Peyer's patch (tissue), 4 donors: ENCODE data around the gene FMN1. TPM values are rescaled to one million over a fixed set of nuclear protein-coding genes. Genes with fewer than 3 reads are reported as not detected.

Experiments
- DNase-seq, 3 donors: peaks; one replicate each; pipeline ENCODE4 v3.0.0-alpha.2; 2017 to 2019
- H3K27ac ChIP-seq, 4 donors: fragments of 200-600 bp; sonication (generic); one replicate each; pipeline ENCODE4 v1.5.1; 2016 to 2019
- H3K27me3 ChIP-seq, 2 donors: fragments of 200-600 bp; sonication (generic); one replicate each; pipeline ENCODE4 v1.5.1; 2019
- H3K36me3 ChIP-seq, 3 donors: fragments of 200-600 bp; sonication (generic); one replicate each; pipeline ENCODE4 v1.5.1; 2016 to 2019
- H3K4me1 ChIP-seq, 4 donors: fragments of 200-600 bp; sonication (generic); one replicate each; pipeline ENCODE4 v1.5.1; 2016 to 2019
- H3K4me3 ChIP-seq, 4 donors: fragments of 200-600 bp; sonication (generic); 1 replicate in 3 of 4; 2 replicates in 1 of 4; pipeline ENCODE4 v1.5.1; 2016 to 2019; ENCODE audit warnings: mild to moderate bottlenecking in 1 of 4
- H3K9me3 ChIP-seq, 4 donors: fragments of 200-600 bp; sonication (generic); one replicate each; pipeline ENCODE4 v1.5.1; 2016 to 2019; ENCODE audit warnings: mild to moderate bottlenecking in 1 of 4
- POLR2A ChIP-seq, 2 donors: fragments of 450-650 bp; IDR thresholded peaks; one replicate each; pipeline ENCODE4 v1.5.1; 2017; ENCODE audit warnings: antibody characterized with exemption in 2 of 2, mild to moderate bottlenecking in 2 of 2, moderate library complexity in 2 of 2
- total RNA-seq, 4 donors: library from RNA; depleted of rRNA; stranded (reverse); fragments of >200 nt; gene quantifications; one replicate each; pipeline ENCODE4 v1.1.0, GENCODE V29; 2016
- TF ChIP-seq, protein P1 (sequence below), 6 experiments: fragments of 450-650 bp in 4 of 6; fragments of 200-600 bp in 2 of 6; sonication (generic) in 1 of 6; IDR thresholded peaks; one replicate each; pipeline ENCODE4 v1.5.1; 2017 to 2019; ENCODE audit warnings: antibody characterized with exemption in 6 of 6, mild to moderate bottlenecking in 3 of 6, moderate library complexity in 1 of 6

The FMN1 gene
- total RNA-seq, 4 donors from 2014 or later: 15.4 to 57.8 (median 29.1) TPM

DNA sequence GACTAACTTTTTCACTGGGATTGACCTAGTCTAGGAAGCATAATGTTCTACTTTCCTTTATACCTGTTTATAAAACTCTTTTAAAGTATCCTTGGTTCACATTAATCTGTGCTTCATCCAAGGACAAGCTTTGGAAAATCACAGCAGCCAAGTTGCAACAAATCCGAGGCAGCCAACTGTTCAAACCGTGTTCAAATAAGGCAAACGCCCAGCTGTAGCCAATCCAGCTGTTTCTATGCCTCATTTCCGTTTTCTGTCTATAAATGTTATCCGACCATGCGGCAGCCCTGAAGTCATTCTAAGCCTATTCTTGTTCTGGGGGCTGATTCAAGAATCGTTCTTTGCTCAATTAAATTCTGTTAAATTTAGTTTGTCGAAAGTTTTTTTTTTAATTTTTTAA is 78.3 kb downstream of the FMN1 start:
- no peak overlapping the region for H3K4me3 ChIP-seq
- no peaks in the 10 kb centered on the region for H3K27me3 ChIP-seq
- H3K36me3 ChIP-seq: no peaks in the 10 kb centered on the region
- H3K4me1 ChIP-seq: no peaks in the 10 kb centered on the region
- TF ChIP-seq POLR2A (IDR thresholded peaks at IDR 0.05): no peak
- TF ChIP-seq, protein P1, sequence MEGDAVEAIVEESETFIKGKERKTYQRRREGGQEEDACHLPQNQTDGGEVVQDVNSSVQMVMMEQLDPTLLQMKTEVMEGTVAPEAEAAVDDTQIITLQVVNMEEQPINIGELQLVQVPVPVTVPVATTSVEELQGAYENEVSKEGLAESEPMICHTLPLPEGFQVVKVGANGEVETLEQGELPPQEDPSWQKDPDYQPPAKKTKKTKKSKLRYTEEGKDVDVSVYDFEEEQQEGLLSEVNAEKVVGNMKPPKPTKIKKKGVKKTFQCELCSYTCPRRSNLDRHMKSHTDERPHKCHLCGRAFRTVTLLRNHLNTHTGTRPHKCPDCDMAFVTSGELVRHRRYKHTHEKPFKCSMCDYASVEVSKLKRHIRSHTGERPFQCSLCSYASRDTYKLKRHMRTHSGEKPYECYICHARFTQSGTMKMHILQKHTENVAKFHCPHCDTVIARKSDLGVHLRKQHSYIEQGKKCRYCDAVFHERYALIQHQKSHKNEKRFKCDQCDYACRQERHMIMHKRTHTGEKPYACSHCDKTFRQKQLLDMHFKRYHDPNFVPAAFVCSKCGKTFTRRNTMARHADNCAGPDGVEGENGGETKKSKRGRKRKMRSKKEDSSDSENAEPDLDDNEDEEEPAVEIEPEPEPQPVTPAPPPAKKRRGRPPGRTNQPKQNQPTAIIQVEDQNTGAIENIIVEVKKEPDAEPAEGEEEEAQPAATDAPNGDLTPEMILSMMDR (IDR thresholded peaks at IDR 0.05): no peak
- H3K9me3 ChIP-seq: no peaks in the 10 kb centered on the region
- no peak for DNase-seq
- H3K27ac ChIP-seq: no peak overlapping the region

DNA sequence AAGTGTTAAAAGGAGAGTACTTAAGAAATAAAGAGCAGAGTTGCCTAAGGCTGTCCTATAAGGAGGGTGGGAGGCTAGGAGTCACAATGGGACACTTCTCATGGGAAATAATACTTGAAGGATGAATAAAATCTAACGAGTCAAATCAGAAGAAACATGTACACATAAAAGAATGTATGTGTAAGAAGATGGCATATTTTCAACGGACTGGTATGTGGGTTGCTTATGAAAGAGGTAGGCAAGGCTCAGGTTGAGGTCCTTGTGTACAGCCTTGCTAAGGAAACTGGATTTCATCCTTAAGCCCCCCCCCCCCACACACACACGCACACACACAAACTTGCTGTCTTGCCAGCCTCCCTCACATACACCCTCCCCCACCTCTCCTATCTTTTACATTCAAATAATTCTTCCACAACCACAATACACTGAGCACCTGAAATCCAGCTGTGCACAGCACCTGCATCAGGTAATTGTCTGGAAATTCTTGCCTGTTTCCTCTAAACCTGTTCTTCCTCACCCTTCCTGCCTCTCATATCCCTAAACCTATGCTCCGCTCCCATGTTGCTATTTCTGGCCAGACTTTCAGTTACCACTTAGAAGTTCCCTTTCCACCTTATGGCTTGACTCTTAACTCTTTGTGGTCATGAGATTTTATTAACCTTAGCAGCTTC is 79.2 kb downstream of the FMN1 start:
- no peak overlapping the region for H3K4me3 ChIP-seq
- no peaks in the 10 kb centered on the region for H3K9me3 ChIP-seq
- TF ChIP-seq POLR2A (IDR thresholded peaks at IDR 0.05): no peak
- TF ChIP-seq, protein P1 (IDR thresholded peaks at IDR 0.05): no peak
- no peaks in the 10 kb centered on the region for H3K36me3 ChIP-seq
- DNase-seq: no peak
- H3K27ac ChIP-seq: no peak overlapping the region
- no peaks in the 10 kb centered on the region for H3K27me3 ChIP-seq
- no peaks in the 10 kb centered on the region for H3K4me1 ChIP-seq

DNA sequence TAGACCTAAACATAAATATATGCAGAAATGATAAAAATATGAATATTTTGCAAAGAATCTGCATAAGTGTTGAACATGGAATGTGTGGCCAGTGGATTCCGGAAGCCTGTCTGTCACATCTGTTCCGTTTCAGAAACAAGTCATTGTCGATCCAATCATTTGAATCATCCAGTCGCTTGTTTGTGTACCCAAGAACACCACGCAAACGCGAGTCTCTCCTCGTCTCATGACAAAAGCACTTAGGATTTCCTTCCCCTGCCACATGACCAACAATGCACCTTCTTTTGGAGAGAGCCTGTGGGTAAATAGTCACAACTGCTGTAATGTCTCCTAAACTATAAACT is 80.2 kb downstream of the FMN1 start:
- no peak overlapping the region for H3K4me3 ChIP-seq
- no peak for DNase-seq
- H3K27ac ChIP-seq: no peak overlapping the region
- no peaks in the 10 kb centered on the region for H3K27me3 ChIP-seq
- H3K36me3 ChIP-seq: no peaks in the 10 kb centered on the region
- no peaks in the 10 kb centered on the region for H3K4me1 ChIP-seq
- no peaks in the 10 kb centered on the region for H3K9me3 ChIP-seq
- no peak for TF ChIP-seq POLR2A (IDR thresholded peaks at IDR 0.05)
- TF ChIP-seq, protein P1 (IDR thresholded peaks at IDR 0.05): no peak

- DNase-seq: no peak
- Histone ChIP-seq H3K36me3 (no peaks in the 10 kb centered on the region), H3K9me3 (no peaks in the 10 kb centered on the region), H3K27ac (no peak overlapping the region), H3K4me1 (no peaks in the 10 kb centered on the region), H3K27me3 (no peaks in the 10 kb centered on the region), H3K4me3 (no peak overlapping the region)
- TF ChIP-seq, protein P1 (IDR thresholded peaks at IDR 0.05): no peak
- TF ChIP-seq POLR2A (IDR thresholded peaks at IDR 0.05): no peak
Observed at GRCh38 chr15:33113666-33114373, 80.7 kb downstream of the FMN1 start.

- Histone ChIP-seq H3K4me3 (no peak overlapping the region), H3K9me3 (no peaks in the 10 kb centered on the region), H3K27ac (no peak overlapping the region), H3K4me1 (no peaks in the 10 kb centered on the region), H3K27me3 (no peaks in the 10 kb centered on the region), H3K36me3 (no peaks in the 10 kb centered on the region)
- no peak for DNase-seq
- TF ChIP-seq, protein P1 (IDR thresholded peaks at IDR 0.05): no peak
- no peak for TF ChIP-seq POLR2A (IDR thresholded peaks at IDR 0.05)
Observed at GRCh38 chr15:33112541-33113105, 81.9 kb downstream of the FMN1 start.
